ENCODE results near the gene INO80E.

DNA sequence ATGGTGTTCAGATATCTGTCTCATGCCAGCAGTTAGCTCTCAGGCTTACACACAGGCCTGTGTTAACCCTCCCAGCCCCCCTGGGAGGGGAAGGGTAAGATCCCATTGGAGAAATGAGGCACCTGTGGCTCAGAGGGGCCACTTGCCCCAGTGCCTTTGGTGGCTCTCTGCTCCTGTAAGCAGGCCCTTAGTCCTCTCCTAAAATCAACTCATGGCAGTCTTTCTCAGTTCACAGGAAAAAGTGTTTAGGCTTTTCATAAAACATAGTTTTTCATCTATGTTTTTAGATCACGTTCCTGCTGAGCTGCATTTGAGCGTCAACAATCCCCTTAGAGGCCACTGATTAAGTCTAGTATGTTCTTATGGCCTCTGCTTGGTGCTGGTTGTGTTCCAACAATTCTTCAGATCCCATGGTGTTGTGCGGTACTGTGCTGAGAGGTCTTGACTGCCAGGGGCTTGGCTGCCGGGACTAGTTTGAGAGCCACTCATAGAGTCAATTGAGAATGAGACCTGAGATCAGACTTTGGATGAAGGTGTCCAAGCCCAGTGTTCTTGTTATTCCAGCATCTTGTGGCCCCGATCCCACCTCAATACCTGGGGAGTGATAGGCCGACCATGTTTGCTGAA lies 11.8 kb upstream of the INO80E start:
- TF ChIP-seq CTCF (IDR thresholded peaks at IDR 0.05; ENCODE audit: low read depth, low read length, missing input control), result no peak
- TF ChIP-seq JUND (IDR thresholded peaks at IDR 0.05), result no peak
- TF ChIP-seq REST (IDR thresholded peaks at IDR 0.05), result no peak
- TF ChIP-seq, protein P1, sequence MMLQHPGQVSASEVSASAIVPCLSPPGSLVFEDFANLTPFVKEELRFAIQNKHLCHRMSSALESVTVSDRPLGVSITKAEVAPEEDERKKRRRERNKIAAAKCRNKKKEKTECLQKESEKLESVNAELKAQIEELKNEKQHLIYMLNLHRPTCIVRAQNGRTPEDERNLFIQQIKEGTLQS (IDR thresholded peaks at IDR 0.05), result no peak
- no peak for TF ChIP-seq YY1 (IDR thresholded peaks at IDR 0.05)
- TF ChIP-seq EGR1 (IDR thresholded peaks at IDR 0.05; ENCODE audit: low read depth in 2 of 2), result no peak
- TF ChIP-seq RAD21 (IDR thresholded peaks at IDR 0.05), result no peak
- no peak for TF ChIP-seq GABPA (IDR thresholded peaks at IDR 0.05 in 1 of 2, conservative IDR thresholded peaks at IDR 0.05 in 1 of 2)
- no peak for TF ChIP-seq HNF4G (IDR thresholded peaks at IDR 0.05)
- no peak for TF ChIP-seq FOXA1 (IDR thresholded peaks at IDR 0.05)
- TF ChIP-seq TAF1 (conservative IDR thresholded peaks at IDR 0.05), result no peak
- TF ChIP-seq FOXA2 (IDR thresholded peaks at IDR 0.05), result no peak
- TF ChIP-seq, protein P2, sequence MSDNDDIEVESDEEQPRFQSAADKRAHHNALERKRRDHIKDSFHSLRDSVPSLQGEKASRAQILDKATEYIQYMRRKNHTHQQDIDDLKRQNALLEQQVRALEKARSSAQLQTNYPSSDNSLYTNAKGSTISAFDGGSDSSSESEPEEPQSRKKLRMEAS (IDR thresholded peaks at IDR 0.05), result no peak

Measured in liver (tissue), 3 donors.